Stimulated activated CD4-positive, alpha-beta T cell treated with anti-CD3 and anti-CD28 coated beads, TNF-alpha, amount 100 ng/mL, for 48 hours (primary cell): Measurements from ENCODE around the gene RAE1.
"Not testable (repeated sequence)": the region's sequence is repeated elsewhere in the genome, so short reads cannot be mapped to it uniquely, and the experiment has no call there.

ENCODE experiments used
- DNase-seq, 3 donors: peaks; one replicate each; pipeline ENCODE4 v3.0.0-alpha.2; 2020; ENCODE audit warnings: low read depth in 3 of 3

RAE1 gene

GRCh38 chr20:57414867-57415592 lies 64.0 kb downstream of the RAE1 start:
- DNase-seq, result no peak

- DNase-seq, result no peak
Observed at GRCh38 chr20:57415771-57416170, 64.7 kb downstream of the RAE1 start.

- no peak for DNase-seq
Observed at GRCh38 chr20:57416296-57417022, 65.4 kb downstream of the RAE1 start.

GRCh38 chr20:57417051-57417689 lies 66.1 kb downstream of the RAE1 start:
- DNase-seq, result no peak

- DNase-seq, result no peak
Observed at GRCh38 chr20:57417830-57418780, 67.0 kb downstream of the RAE1 start.

GRCh38 chr20:57419479-57419878 lies 68.4 kb downstream of the RAE1 start:
- DNase-seq, result not testable (repeated sequence)

GRCh38 chr20:57420571-57421252 lies 69.7 kb downstream of the RAE1 start:
- DNase-seq, result no peak

GRCh38 chr20:57421253-57422220 lies 70.5 kb downstream of the RAE1 start:
- no peak for DNase-seq

GRCh38 chr20:57422254-57422653 lies 71.2 kb downstream of the RAE1 start:
- no peak for DNase-seq

- DNase-seq, result no peak
Observed at GRCh38 chr20:57425150-57426013, 74.3 kb downstream of the RAE1 start.

GRCh38 chr20:57426271-57426689 lies 75.2 kb downstream of the RAE1 start:
- no peak for DNase-seq

GRCh38 chr20:57426831-57427230 lies 75.8 kb downstream of the RAE1 start:
- DNase-seq, result no peak

- DNase-seq, result no peak
Observed at GRCh38 chr20:57428324-57429158, 77.5 kb downstream of the RAE1 start.
